HG03196 (cell line): Measurements from ENCODE around the gene GABRD.

Experiments used
- ATAC-seq: cut with Tn5 transposase; IDR thresholded peaks from one replicate; pipeline ENCODE4 v1.9.1; 2021; ENCODE audit not compliant: unreplicated experiment

Gene GABRD

GRCh38 chr1:2014741-2015735, 4.1 kb upstream of the GABRD start:
- ATAC-seq = no peak

DNA sequence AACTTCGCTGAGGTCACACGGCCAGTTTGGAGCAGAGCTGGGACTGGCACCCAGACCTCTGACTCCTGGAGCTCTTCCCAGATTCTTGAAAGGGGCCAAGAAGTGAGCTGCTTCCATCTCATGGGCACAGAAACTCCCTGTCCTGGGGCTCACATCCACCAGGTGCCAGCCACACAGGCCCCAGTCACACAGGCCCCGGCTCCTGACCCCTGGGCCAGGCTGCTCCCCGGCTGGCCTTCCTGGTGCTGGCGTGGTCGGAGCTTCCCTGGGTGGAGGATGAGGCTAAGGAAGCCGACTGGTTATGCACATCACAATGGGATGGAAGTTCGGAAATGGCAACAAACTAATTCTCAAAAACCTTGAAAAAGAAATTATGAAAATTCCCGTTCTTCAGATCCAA, 3.0 kb upstream of the GABRD start:
- no peak for ATAC-seq

GRCh38 chr1:2018217-2019171, 651 bp upstream of the GABRD start:
- no peak for ATAC-seq

DNA sequence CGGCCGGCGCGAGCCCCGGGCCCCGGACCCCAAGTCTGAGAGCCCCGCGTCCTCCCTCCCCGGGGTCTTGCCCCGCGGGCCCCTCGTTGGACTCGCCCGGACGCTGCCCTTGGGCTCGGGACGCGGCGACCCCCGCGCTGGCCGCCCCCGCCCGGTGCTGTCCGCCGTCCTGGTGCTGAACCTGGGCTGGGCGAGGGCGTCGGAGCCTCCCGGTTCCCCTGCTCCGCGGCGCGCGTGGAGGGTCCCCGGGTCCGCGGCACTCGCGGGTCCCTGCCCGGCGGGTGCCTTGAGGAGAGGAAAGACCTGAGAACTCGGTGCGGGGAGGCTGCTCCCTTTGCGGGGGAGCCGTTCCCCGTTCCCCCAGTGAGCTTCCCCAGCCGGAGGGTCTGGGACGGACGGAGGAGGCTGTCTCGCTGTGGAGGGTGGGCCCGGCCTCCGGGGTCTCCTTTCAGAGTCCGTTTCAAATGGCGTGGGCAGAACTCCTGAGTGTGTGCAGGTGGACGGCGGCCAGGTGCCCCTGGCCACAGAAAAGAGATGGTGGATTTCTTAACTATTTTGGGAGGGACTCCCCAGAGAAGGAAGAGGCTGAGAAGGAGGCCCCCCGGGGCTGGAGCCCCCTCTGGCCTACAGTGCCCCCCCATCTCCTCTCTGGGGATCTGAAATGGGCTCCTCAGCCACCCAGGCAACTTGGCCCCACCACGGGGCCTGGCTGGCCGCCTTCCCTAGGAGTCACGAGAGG, 595 bp downstream of the GABRD start:
- ATAC-seq = no peak

DNA sequence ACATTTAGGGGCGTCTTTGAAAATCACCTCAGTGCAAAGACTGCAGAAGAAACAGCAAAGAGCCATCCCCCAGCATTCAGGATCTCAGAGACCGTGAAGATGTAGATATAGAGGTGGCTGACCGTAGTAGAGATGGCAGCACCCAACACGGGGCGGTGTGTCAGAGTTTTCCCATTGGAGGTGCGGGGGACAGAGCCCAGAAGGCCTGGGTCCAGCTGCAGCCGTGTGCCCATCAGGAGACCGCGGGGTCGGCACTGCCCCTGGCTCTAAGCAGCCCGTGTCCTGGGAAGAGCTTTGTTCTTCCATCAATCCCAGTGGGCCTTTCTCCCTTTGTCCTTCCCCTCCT, 1.1 kb downstream of the GABRD start:
- ATAC-seq = no peak

GRCh38 chr1:2021550-2021949, 2.4 kb downstream of the GABRD start:
- no peak for ATAC-seq

GRCh38 chr1:2022063-2022770, 3.1 kb downstream of the GABRD start:
- no peak for ATAC-seq

DNA sequence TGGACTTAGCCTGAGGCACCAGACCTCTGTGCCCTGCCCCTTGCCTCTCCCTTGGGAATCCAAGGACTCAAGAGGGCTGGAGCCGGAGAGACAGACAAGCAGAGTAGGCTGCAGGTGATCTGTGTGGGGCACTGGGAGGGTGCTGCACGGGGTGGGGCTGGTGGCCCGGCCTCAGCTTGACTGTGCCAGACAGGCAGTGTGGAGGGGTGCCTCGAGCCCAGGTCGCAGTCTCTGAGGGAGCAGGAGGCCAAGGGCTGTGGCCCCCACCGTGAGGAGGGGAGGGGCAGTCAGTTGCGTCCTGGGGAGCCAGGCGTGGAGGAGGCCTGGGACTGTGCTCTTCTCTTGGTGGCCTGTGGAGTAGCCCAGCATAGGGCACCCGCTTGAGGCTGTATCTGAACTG, 4.0 kb downstream of the GABRD start:
- ATAC-seq = no peak

- no peak for ATAC-seq
Observed at GRCh38 chr1:2024451-2024850, 5.3 kb downstream of the GABRD start.

- no peak for ATAC-seq
Observed at GRCh38 chr1:2024887-2025286, 5.7 kb downstream of the GABRD start.

GRCh38 chr1:2025491-2025981, 6.4 kb downstream of the GABRD start:
- no peak for ATAC-seq

GRCh38 chr1:2027961-2028583, 8.9 kb downstream of the GABRD start:
- ATAC-seq = no peak

GRCh38 chr1:2028870-2029560, 9.9 kb downstream of the GABRD start:
- no peak for ATAC-seq

GRCh38 chr1:2029561-2029960, 10.4 kb downstream of the GABRD start:
- no peak for ATAC-seq

DNA sequence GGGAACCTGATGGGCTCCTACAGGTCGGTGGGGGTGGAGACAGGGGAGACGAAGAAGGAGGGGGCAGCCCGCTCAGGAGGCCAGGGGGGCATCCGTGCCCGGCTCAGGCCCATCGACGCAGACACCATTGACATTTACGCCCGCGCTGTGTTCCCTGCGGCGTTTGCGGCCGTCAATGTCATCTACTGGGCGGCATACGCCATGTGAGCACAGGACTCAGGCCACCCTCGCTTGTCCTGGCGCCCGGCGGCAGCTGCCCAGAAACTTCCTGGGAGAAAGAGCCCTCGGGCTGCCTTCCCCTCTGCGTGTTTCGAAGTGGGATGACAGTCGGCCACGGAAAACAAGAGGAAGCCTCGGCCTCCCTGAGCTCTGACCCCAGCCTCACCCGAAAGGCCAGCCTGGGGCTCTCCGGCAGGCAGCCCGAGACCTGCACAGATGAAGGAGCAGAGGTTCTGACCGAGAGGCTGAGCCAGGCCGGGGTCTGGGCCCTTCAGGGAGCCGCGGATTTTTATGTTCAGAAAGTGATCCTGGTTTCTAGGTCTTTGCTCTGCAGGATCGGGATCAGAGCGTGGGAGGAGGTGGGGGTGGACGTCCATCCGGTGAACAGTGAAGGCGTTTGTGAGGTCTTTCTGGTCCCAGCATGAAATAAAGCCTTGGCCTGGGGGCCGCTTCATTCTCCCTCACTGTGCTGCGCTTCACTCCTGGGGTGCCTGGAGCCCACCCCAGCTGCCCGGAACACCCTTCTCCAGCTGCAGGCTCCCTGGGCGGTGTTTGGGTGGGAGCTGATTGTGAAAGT, 11.1 kb downstream of the GABRD start:
- no peak for ATAC-seq

GRCh38 chr1:2031546-2032540, 12.7 kb downstream of the GABRD start:
- ATAC-seq = no peak

GRCh38 chr1:2032737-2033136, 13.6 kb downstream of the GABRD start:
- no peak for ATAC-seq
